ENCODE results near the gene BRAT1. TPM values are rescaled to one million over a fixed set of nuclear protein-coding genes. Genes with fewer than 3 reads are reported as not detected.

The BRAT1 gene
- total and polyA plus RNA-seq, 2 donors from 2014 or later = 18.7 to 23.7 TPM

DNA sequence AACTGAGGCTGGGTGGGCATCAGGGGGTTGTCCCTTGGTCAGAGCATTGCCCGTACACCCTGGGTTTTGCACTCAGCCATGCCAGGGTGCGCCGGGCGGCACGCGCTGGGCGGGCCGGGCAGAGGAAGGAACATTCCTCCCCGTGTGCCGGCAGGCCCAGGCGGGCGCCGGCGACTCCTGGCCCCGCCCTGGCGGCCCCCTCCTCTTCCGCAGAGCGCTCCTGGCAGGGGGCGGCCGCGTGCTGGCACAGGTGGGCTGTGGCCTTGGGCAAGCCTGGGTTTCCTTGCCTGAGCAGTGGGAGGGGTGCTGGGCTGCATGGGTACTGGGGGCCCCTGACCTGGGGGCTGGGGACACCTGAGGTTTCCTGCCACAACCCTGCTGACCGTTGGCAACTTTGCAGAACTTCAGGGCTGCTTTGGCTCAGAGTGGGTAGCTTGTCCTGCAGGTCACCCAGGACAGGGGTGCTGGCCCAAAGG, 31.8 kb downstream of the BRAT1 start:
- H3K9me3 ChIP-seq (ENCODE audit: control insufficient read depth in 2 of 3, insufficient read depth in 1 of 3, low read length in 3 of 3) = no peaks in the 10 kb centered on the region
- intact Hi-C loops (cut with DNase I) = no loop called here
- H3K27me3 ChIP-seq (ENCODE audit: control insufficient read depth, insufficient read depth, low read length) = no peaks in the 10 kb centered on the region
- FAIRE-seq (no peak), DNase-seq (peak in 3 of 5 donors; percentile 68 to 78 (median 69))
- H3K4me3 ChIP-seq (ENCODE audit: low read length in 3 of 3) = peak overlapping the region in 1 of 3 donors; percentile 35
- peaks cover 0 to 4% (median 0%) of the 10 kb centered on the region in 3 donors for H3K36me3 ChIP-seq (ENCODE audit: control insufficient read depth in 2 of 3, insufficient read depth in 3 of 3, low read length in 3 of 3)
- TF ChIP-seq, protein P1, sequence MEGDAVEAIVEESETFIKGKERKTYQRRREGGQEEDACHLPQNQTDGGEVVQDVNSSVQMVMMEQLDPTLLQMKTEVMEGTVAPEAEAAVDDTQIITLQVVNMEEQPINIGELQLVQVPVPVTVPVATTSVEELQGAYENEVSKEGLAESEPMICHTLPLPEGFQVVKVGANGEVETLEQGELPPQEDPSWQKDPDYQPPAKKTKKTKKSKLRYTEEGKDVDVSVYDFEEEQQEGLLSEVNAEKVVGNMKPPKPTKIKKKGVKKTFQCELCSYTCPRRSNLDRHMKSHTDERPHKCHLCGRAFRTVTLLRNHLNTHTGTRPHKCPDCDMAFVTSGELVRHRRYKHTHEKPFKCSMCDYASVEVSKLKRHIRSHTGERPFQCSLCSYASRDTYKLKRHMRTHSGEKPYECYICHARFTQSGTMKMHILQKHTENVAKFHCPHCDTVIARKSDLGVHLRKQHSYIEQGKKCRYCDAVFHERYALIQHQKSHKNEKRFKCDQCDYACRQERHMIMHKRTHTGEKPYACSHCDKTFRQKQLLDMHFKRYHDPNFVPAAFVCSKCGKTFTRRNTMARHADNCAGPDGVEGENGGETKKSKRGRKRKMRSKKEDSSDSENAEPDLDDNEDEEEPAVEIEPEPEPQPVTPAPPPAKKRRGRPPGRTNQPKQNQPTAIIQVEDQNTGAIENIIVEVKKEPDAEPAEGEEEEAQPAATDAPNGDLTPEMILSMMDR (IDR thresholded peaks at IDR 0.05; ENCODE audit: borderline replicate concordance, extremely low read depth, insufficient read depth) = no peak
- peak overlapping the region in 1 of 2 donors; percentile 32 for H3K27ac ChIP-seq (ENCODE audit: low read depth in 2 of 2, low read length in 2 of 2)
- H3K9ac ChIP-seq (ENCODE audit: low read length in 3 of 3) = no peak overlapping the region
- peaks cover 0 to 29% (median 0%) of the 10 kb centered on the region in 3 donors for H3K4me1 ChIP-seq (ENCODE audit: control insufficient read depth in 2 of 3, insufficient read depth in 2 of 3, low read depth in 1 of 3, low read length in 3 of 3)

DNA sequence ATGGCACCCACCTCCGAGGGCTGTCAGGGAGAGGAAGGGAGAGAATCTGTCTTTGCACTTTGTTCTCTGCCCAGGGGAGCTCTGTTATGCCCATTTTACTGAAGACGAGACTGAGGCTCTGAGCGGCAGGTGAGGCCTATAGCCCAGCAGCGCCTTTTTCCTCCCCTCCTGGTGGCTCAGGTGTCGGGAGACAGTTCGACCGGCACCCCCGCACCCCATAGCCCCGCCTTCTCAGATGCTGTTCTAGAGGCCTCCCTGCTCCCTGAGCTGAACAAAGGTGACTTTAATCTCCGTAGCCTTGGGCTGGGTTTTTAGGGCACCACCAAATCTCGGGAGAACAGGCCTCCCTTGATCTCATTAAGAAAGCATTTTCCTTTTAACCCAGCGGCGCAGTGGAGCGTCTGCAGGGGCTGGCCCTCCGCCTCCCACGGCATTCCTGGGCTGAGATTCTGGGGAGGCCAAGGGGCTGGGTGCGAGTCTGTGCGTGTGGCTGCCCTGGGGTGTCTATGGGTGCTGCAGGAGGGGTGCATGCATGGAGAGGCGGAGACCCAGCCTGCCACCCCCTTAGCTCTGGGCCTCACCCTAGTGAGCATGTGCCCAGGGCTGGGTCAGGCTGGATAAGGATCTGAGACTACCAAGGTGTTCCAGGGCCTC, 32.4 kb downstream of the BRAT1 start:
- peaks cover 0 to 30% (median 0%) of the 10 kb centered on the region in 3 donors for H3K4me1 ChIP-seq (ENCODE audit: control insufficient read depth in 2 of 3, insufficient read depth in 2 of 3, low read depth in 1 of 3, low read length in 3 of 3)
- DNase-seq (peak in 4 of 5 donors; percentile 72 to 89 (median 86)), FAIRE-seq (no peak)
- no peak overlapping the region for H3K9ac ChIP-seq (ENCODE audit: low read length in 3 of 3)
- intact Hi-C loops (cut with DNase I) = no loop called here
- peaks cover 0 to 4% (median 0%) of the 10 kb centered on the region in 3 donors for H3K36me3 ChIP-seq (ENCODE audit: control insufficient read depth in 2 of 3, insufficient read depth in 3 of 3, low read length in 3 of 3)
- peak overlapping the region in 2 of 3 donors; percentile 12 to 53 for H3K4me3 ChIP-seq (ENCODE audit: low read length in 3 of 3)
- TF ChIP-seq, protein P1 (IDR thresholded peaks at IDR 0.05; ENCODE audit: borderline replicate concordance, extremely low read depth, insufficient read depth) = no peak
- peak overlapping the region in 1 of 2 donors; percentile 32 for H3K27ac ChIP-seq (ENCODE audit: low read depth in 2 of 2, low read length in 2 of 2)
- H3K9me3 ChIP-seq (ENCODE audit: control insufficient read depth in 2 of 3, insufficient read depth in 1 of 3, low read length in 3 of 3) = no peaks in the 10 kb centered on the region
- no peaks in the 10 kb centered on the region for H3K27me3 ChIP-seq (ENCODE audit: control insufficient read depth, insufficient read depth, low read length)

DNA sequence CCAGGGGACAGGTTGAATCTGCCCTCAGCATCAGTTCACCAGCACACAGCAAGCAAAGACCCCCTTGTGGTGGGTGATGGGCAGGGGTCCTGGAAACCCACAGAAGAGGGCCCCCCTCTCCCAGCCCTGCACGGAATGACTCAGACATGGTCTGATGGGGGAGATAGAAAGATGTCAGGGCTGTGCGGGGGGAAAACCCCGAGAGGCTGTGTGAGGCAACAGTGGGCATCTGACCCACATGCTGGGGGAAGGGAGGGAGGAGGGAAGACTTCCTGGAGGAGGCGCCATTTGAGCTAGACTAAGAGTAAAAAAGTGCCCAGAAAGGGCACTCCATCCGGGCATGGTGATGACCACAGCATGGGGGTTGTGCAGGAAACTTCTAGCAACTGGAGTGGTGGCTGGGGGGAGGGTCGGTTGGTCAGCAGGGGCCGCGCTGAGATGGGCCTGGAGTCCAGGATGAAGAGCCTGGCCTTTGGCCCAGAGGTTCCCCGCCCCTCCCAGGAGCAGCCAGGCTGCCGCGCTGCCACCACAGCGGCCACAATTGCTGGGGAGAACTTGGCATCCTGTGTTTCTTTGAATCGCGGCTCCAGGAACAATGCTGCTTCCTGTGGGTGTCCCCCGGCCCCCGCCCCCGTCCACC, 33.3 kb downstream of the BRAT1 start:
- TF ChIP-seq, protein P1 (IDR thresholded peaks at IDR 0.05; ENCODE audit: borderline replicate concordance, extremely low read depth, insufficient read depth) = no peak
- Histone ChIP-seq H3K36me3 (ENCODE audit: control insufficient read depth in 2 of 3, insufficient read depth in 3 of 3, low read length in 3 of 3) (peaks cover 0 to 4% (median 0%) of the 10 kb centered on the region in 3 donors), H3K27me3 (ENCODE audit: control insufficient read depth, insufficient read depth, low read length) (no peaks in the 10 kb centered on the region), H3K4me1 (ENCODE audit: control insufficient read depth in 2 of 3, insufficient read depth in 2 of 3, low read depth in 1 of 3, low read length in 3 of 3) (peaks cover 0 to 32% (median 0%) of the 10 kb centered on the region in 3 donors), H3K4me3 (ENCODE audit: low read length in 3 of 3) (peak overlapping the region; percentile 20 to 53 (median 29)), H3K9me3 (ENCODE audit: control insufficient read depth in 2 of 3, insufficient read depth in 1 of 3, low read length in 3 of 3) (no peaks in the 10 kb centered on the region), H3K9ac (ENCODE audit: low read length in 3 of 3) (no peak overlapping the region), H3K27ac (ENCODE audit: low read depth in 2 of 2, low read length in 2 of 2) (peak overlapping the region in 1 of 2 donors; percentile 32)
- DNase-seq (no peak), FAIRE-seq (no peak)
- intact Hi-C loops (cut with DNase I) = no loop called here

Data from kidney (tissue), 14 donors.